HepG2 (cell line): ENCODE data around the gene DOC2A. TPM values are rescaled to one million over a fixed set of nuclear protein-coding genes. Genes with fewer than 3 reads are reported as not detected.

ENCODE experiments used
- BCL3 ChIP-seq: sonication (generic); formaldehyde crosslinking; IDR thresholded peaks from 2 replicates; pipeline ENCODE4 v1.5.1; 2020; ENCODE audit warnings: mild to moderate bottlenecking, missing genetic modification reagents, moderate library complexity
- DNMT1 ChIP-seq: sonication (generic); formaldehyde crosslinking; IDR thresholded peaks from 2 replicates; pipeline ENCODE4 v1.5.1; 2020; ENCODE audit warnings: mild to moderate bottlenecking, missing genetic modification reagents
- PRPF4 ChIP-seq: fragments of 200-400 bp; formaldehyde crosslinking; IDR thresholded peaks from 2 replicates; pipeline ENCODE4 v1.6.1; 2016; ENCODE audit warnings: low read length, low read depth; ENCODE audit not compliant: poor library complexity, severe bottlenecking
- SRSF9 ChIP-seq: fragments of 200-400 bp; formaldehyde crosslinking; IDR thresholded peaks from 2 replicates; pipeline ENCODE4 v1.6.1; 2018; ENCODE audit warnings: borderline replicate concordance, mild to moderate bottlenecking, low read depth, low read length; ENCODE audit not compliant: insufficient read depth, poor library complexity, severe bottlenecking
- YEATS2 ChIP-seq: sonication (generic); formaldehyde crosslinking; IDR thresholded peaks from 2 replicates; pipeline ENCODE4 v1.4.0; 2020; ENCODE audit warnings: missing genetic modification reagents, borderline replicate concordance
- ZBED4 ChIP-seq: sonication (generic); formaldehyde crosslinking; IDR thresholded peaks from 2 replicates; pipeline ENCODE4 v1.4.0; 2020; ENCODE audit warnings: missing genetic modification reagents, borderline replicate concordance
- ZBTB7A ChIP-seq: sonication (generic); formaldehyde crosslinking; IDR thresholded peaks from 2 replicates; pipeline ENCODE4 v1.8.0; 2022; ENCODE audit warnings: mild to moderate bottlenecking, missing genetic modification reagents
- ZNF121 ChIP-seq: sonication (generic); formaldehyde crosslinking; IDR thresholded peaks from 2 replicates; pipeline ENCODE4 v1.5.0; 2020; ENCODE audit warnings: mild to moderate bottlenecking, missing genetic modification reagents
- ZNF24 ChIP-seq: fragments of 450-650 bp; IDR thresholded peaks from 2 replicates; pipeline ENCODE4 v1.6.1; 2017; ENCODE audit warnings: antibody characterized with exemption, mild to moderate bottlenecking
- ZNF512B ChIP-seq: sonication (generic); formaldehyde crosslinking; IDR thresholded peaks from 2 replicates; pipeline ENCODE4 v1.5.1; 2020; ENCODE audit warnings: missing genetic modification reagents, mild to moderate bottlenecking, borderline replicate concordance
- ZNF572 ChIP-seq: sonication (generic); formaldehyde crosslinking; IDR thresholded peaks from 2 replicates; pipeline ENCODE4 v1.5.1; 2020; ENCODE audit warnings: mild to moderate bottlenecking, missing genetic modification reagents
- ZNF660 ChIP-seq: sonication (generic); formaldehyde crosslinking; IDR thresholded peaks from 2 replicates; pipeline ENCODE4 v1.5.1; 2020; ENCODE audit warnings: mild to moderate bottlenecking, low read depth, missing genetic modification reagents, borderline replicate concordance
- polyA plus RNA-seq, 8 experiments: library from polyadenylated mRNA; depleted of rRNA in 3 of 8; stranded (reverse) in 7 of 8; unstranded in 1 of 8; fragments of >200 nt; fragmentation: Illumina TruSeq in 4 of 8; extraction: Trizol in 4 of 8; gene quantifications; 2 replicates each; pipeline versions ENCODE4 v1.2.1 to v1.2.3, GENCODE V29; 2011 to 2016; ENCODE audit warnings: low read depth in 4 of 8, missing spikeins in 1 of 8, mixed read lengths in 1 of 8; ENCODE audit not compliant: insufficient read depth in 1 of 8
- total RNA-seq, 5 experiments: library from RNA; depleted of rRNA; stranded (reverse); fragments of >200 nt; fragmentation: Illumina TruSeq; extraction: Trizol; gene quantifications; 2 replicates each; pipeline ENCODE4 v1.2.3, GENCODE V29; 2016; ENCODE audit warnings: low read depth in 1 of 5
- TF ChIP-seq, protein P1 (sequence below): sonication (generic); formaldehyde crosslinking; IDR thresholded peaks from 2 replicates; pipeline ENCODE4 v1.5.0; 2020; ENCODE audit warnings: mild to moderate bottlenecking, low read depth, missing genetic modification reagents, borderline replicate concordance
- TF ChIP-seq, protein P2 (sequence below): sonication (generic); formaldehyde crosslinking; IDR thresholded peaks from 2 replicates; pipeline ENCODE4 v1.4.0; 2020; ENCODE audit warnings: missing genetic modification reagents, low read depth, mild to moderate bottlenecking, borderline replicate concordance
- TF ChIP-seq, protein P3 (sequence below): sonication (generic); formaldehyde crosslinking; IDR thresholded peaks from 2 replicates; pipeline ENCODE4 v1.4.0; 2020; ENCODE audit warnings: missing genetic modification reagents

The DOC2A gene
- total and polyA plus RNA-seq, 2 of the 13 experiments (the other 11 are each of a cell fraction or from before 2014, with no cell fraction given): 0.15 to 0.55 TPM

GRCh38 chr16:29995911-29996765, 14.7 kb downstream of the DOC2A start, which contains the start of gene INO80E (continued):
- TF ChIP-seq BCL3 (peak; percentile 88), ZBED4 (peak; percentile 64; the same call in 1 of the 2 replicates), ZBTB7A (CRISPR knock-in tag) (no peak), ZNF121 (CRISPR knock-in tag) (no peak), YEATS2 (CRISPR knock-in tag) (peak; percentile 94), SRSF9 (no peak), PRPF4 (no peak), ZNF512B (CRISPR knock-in tag) (0 out of 2 replicates have a peak, but pooled peaks have one; percentile 54), DNMT1 (no peak), ZNF572 (CRISPR knock-in tag) (peak; percentile 29; the same call in 1 of the 2 replicates), ZNF24 (no peak), ZNF660 (CRISPR knock-in tag) (no peak)
- TF ChIP-seq, protein P1, sequence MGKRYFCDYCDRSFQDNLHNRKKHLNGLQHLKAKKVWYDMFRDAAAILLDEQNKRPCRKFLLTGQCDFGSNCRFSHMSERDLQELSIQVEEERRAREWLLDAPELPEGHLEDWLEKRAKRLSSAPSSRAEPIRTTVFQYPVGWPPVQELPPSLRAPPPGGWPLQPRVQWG (CRISPR knock-in tag): no peak
- TF ChIP-seq, protein P2, sequence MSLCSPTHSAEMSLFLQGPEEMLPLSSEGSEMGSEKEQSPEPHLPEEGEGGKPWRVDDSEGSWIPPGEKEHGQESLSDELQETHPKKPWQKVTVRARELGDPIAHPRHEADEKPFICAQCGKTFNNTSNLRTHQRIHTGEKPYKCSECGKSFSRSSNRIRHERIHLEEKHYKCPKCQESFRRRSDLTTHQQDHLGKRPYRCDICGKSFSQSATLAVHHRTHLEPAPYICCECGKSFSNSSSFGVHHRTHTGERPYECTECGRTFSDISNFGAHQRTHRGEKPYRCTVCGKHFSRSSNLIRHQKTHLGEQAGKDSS (CRISPR knock-in tag): peak; percentile 63; the same call in 1 of the 2 replicates
- TF ChIP-seq, protein P3, sequence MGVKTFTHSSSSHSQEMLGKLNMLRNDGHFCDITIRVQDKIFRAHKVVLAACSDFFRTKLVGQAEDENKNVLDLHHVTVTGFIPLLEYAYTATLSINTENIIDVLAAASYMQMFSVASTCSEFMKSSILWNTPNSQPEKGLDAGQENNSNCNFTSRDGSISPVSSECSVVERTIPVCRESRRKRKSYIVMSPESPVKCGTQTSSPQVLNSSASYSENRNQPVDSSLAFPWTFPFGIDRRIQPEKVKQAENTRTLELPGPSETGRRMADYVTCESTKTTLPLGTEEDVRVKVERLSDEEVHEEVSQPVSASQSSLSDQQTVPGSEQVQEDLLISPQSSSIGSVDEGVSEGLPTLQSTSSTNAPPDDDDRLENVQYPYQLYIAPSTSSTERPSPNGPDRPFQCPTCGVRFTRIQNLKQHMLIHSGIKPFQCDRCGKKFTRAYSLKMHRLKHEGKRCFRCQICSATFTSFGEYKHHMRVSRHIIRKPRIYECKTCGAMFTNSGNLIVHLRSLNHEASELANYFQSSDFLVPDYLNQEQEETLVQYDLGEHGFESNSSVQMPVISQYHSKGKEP (CRISPR knock-in tag): no peak; the same call in 1 of the 2 replicates
